ENCODE measurements around the gene ZNF777.
"Not testable (repeated sequence)": the region's sequence is repeated elsewhere in the genome, so short reads cannot be mapped to it uniquely, and the experiment has no call there.

The ZNF777 gene

DNA sequence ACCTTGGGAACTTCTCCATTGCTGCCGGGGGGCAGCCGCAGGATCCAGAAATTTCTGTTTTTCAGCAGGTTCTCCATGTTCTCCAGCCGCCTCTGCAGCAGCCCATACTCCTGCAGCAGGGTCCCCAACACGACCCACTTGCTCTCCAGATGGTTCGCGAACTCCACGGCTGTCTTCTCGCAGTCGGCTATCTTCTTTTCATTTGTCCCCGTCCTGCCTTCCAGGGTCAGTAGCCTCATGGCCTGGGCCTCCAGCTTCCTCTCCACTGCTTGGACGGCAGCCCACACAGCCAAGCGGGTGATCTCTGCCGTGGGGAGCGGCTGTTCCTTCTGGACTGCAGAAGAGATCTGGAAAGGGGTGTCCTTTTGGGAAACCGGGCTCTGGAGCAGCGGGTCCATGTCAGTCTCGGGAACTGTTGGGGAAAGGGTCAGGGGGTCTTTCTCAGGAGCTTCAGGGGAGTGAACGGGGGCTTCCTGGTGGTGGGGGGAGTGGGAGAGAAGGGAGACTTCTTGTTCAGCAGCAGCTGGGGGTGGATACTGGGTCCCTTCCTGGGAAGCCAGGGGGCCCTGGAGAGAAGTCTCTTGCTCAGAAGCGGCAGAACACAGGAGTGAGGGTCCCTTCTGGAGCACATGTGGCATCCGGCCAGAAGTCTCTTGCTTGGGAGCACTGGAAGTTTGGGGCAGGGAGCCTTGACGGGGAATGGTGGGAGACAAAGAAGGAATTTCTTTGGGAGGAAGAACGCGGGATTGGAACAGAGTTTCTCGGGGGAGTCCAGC, 5.5 kb downstream of the ZNF777 start:
- DNase-seq, result no peak

DNA sequence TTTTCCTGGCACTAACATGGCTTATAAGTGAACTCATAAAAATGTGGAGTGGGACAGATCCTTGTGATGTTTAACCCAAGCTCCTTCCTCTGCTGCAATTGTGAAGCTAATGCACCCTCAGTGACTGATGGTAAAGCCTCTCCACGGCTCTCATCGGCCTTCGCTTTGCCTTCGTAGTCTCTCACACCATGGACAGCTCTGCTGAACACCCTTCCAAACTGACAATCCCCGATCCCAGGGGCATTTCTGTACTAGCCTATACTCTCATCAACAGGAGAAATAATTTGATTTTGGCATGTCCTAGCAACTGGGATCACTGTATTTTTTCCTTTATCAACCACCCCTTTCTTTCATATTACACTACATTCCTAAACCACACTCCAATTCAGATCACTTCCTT, 6.1 kb downstream of the ZNF777 start:
- DNase-seq, result no peak

DNA sequence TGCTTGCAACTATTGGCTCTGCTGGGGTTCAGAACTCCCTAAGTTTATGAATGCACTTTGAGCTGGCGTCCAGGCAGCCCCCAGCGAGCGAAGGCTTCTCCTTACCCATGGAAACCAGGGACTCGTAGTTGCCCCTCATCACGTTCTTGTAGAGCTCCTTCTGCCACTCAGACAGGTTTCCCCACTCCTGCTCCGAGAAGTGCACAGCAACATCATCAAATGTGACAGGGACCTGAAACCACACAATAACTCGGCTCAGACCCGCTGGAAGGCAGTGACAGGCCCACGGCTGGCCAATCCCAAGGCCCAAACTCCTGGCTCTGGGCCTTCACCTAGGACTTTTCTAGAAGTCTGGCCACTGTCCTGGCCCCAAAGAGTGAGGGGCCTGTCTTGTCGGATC, 6.9 kb downstream of the ZNF777 start:
- DNase-seq, result no peak

DNA sequence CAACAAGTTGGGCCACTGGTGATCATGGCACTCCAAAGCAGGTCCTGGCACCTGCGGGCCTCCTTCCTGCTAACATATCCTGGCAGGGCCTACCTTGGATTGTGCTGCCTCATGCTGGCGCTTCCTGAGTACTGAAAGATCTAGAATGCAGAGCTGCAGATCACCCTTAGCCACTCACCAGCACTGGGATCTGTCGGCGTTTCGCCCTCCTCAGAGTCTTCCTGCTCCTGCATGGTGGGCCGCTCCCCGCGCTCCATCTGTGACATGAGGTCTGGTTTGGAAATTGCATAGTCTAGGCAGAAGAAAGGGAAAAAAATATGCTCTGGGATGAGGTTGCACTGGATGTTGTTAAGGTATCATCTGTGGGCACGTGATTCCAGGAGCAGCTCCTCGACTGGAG, 10.0 kb downstream of the ZNF777 start:
- DNase-seq, result no peak

DNA sequence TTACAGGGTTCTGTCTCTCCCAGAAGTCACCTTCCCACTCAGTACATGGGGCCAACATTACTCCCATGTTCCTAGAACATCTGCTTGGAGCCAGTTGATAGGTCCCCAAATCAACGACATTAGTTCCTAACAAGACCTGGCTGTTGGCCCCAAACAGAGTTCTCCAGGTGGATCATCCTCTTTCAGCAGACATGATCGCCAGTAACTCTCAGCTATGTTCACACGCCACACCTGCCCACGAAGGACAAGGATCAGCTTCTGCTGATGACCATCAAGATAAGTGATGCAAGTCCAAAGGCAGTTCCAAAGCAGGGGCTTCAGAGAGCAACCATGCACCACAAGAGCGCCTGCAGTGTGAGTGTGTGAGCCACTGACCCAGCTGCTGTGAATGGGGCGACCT, 11.0 kb downstream of the ZNF777 start:
- no peak for DNase-seq

DNA sequence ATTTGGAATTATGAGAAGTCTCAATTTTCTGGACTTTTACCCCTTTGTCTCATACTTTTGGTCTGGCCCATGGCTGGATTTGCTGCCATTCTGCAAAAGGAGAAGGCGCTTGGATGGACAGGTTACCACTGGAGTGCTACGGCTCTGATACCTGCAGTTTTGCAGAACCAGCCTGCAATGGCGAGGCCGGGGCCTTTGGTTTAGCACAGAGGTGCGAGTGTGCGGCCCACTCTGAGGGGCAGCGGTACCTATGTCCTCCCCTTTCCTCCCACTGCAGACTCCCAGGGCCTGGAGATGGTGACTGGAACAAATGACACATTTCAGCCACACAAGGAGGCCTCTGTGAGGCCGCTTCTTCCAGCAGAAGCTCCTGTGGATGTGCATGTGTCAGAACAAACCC, 11.9 kb downstream of the ZNF777 start:
- DNase-seq, result no peak

DNA sequence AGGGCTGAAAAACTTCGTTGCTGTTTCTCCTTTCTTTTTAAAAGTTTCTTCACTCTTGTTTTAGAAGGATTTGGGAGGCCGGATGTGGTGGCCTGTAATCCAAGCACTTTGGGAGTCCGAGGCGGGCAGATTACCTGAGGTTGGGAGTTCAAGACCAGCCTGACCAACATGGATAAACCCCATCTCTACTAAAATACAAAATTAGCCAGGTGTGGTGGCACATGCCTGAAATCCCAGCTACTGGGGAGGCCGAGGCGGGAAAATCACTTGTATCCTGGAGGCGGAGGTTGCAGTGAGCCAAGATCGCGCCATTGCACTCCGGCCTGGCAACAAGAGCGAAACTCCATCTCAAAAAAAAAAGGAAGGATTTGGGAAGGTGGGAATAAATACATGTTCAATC, 14.8 kb downstream of the ZNF777 start:
- not testable (repeated sequence) for DNase-seq

DNA sequence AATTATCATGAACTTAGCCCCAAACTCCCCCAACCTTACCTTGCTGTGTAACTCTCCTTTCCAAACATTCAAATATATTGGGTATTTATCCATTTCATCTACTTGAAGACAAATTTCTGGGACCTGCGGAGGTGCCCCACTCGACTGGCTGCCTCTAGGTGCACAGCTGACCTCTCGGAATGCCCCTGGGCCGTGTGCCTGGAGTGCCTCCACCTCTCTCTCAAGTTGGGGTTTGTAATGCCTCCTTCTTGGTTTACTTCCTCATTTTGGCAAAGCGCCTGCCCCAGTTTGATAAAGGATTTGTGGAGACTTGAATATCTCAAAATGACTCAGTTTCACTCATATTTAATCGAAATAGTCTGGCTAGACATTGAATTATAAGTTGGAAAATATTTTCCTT, 16.6 kb downstream of the ZNF777 start:
- no peak for DNase-seq

DNA sequence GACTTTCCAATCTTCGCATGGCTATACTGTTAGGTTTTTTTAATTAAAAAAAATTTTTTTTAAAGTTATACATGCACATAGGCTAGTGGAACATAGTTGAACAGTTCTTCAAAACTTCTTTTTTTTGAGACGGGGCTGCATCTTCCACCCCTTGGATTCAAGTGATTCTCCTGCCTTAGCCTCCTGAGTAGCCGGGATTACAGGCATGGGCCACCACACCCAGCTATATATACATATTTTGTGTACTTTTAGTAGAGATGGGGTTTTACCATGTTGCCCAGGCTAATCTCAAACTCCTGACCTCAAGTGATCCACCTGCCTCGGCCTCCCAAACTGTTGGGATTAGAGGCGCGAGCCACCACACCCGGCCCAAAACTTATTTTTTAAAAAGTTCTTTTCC, 17.3 kb downstream of the ZNF777 start:
- DNase-seq, result no peak

DNA sequence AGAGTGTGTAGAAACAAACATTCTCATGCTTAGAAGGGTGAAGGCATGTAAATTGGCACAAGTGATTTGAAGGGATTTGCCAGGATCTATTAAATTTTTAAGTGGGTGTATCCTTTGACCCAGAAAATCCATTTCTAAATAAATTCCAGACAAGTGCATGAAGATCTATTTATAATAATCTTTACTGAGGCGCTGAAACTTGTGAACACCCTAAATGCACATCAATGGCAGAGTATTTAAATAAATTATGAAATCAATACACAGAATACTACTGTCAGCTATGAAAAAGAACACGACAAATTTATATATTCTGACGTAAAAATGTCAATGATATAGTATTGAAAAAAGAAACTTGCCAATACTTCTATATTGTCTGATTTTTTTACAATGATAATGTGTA, 17.9 kb downstream of the ZNF777 start:
- DNase-seq, result no peak

DNA sequence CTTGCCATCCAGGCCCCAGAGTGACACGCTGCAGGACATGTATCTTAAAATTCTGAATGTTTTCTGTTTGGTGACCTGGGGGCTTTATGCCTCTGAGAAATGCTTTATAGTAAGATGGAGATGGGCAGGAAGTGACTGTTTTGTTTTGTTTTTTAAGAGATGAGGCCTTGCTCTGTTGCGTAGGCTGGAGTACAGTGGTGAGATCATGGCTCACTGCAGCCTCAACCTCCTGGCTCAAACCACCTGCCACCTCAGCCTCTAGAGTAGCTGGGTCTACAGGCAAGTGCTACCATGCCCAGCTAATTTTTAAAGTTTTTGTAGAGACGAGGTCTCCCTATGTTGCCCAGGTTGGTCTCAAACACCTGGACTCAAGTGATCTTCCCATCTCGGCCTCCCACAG, 20.6 kb downstream of the ZNF777 start:
- DNase-seq, result no peak

DNA sequence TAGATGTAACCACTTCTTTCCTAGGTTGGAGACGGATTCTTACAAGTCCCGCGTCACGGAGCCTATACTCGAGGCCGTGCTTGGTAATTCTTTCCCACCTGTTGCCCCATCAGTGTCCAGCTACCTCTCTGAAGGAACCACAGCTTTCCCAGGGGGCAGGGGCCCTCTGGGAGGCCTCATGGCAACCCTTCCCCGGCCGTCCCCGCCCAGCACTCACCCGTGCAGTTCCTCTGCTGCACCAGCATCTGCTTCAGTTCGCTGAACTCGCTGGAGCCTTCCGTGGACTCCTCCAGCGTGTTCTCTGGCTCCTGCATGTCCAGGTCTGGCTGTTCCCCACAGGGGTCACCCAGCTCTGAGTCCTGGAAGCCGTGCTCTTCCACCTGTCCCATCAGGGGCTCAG, 24.5 kb downstream of the ZNF777 start:
- DNase-seq, result no peak

DNA sequence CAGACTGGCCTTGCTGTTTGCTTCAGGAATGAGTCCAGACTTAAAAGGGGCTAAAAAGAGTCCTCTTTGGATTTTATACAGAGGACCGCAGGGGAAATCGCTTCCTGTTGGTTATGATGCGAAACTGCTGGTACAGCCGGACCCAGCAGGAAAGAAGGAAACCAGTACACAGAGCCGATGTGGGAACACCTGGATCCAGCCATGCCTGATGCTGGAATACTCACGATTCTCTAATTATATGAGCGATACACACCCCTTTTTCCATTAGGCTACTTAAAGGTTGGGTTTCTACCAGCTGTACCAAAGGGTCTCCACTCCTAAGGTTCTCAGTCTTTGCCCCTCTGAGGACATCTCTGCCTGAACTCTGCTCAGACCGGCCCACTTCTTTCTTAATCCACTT, 27.7 kb downstream of the ZNF777 start:
- DNase-seq, result no peak

DNA sequence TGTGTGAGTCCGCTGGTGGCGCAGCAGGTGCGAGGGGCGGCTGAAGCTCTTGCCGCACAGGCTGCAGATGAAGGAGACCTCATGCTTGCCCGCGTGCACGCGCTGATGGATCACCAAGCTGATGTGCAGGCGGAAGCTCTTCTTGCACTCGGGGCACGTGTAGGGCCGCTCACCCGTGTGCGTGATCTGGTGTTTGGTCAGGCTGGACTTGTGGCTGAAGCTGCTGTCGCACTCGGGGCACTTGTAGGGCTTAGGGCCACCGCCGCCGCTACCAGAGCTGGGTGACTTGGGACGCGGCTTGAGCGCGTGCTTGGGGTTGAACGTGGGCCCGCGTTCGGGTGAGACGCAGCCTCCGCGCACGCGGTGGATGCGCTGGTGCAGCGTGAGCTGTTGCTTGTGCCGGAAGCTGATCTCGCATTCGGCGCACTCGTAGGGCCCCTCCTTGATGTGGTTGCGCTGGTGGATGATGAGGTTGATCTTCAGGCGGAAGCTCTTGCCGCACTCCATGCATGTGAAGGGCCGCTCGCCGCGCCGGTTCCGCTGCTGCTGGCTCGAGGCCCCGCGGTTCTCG, 28.7 kb downstream of the ZNF777 start:
- no peak for DNase-seq

DNA sequence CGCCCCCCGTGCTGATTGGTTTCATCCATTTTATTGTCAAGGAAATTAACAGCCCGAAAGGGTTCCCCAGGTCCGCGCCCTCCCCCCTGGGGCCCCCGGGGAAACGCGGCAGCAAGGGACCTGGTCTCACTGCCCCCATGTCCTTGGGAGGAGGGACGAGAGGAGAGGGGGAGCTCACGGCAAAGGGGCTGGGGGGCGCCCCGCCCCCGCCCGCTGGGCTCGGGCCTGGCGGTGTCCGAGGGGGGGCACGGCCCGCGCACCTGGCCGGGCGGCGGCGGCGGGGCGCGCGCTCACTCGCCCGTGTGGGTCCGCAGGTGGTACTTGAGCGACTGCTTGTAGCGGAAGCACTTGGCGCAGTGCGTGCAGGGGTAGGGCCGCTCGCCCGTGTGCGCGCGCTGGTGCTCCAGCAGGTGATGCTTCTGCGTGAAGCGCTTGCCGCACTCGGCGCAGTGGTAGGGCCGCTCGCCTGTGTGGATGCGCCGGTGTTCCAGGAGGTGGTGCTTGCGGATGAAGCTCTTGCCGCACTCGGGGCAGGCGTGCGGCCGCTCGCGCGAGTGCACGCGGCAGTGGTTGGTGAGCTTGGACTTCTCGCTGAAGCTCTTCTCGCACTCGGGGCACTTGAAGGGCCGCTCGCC, 29.3 kb downstream of the ZNF777 start:
- no peak for DNase-seq

DNA sequence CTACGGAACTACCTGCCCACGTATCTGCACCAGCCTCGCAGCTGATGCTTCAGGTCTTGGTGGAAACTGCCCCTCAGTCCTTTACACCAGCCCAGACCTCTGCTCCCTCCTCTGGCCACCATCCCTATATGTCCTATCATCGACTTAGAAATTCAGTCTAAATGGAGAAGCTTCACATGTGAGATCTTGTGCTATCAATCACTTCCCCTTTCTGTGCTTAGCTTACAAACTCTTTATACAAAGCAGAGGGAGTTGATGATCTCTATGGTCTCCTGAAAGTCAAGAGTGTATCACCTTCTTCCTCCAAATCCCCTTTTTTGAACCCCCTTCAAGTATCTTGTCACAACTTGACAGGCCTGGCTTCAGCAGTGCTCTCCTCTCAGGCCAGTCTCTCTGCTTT, 30.7 kb downstream of the ZNF777 start:
- DNase-seq, result no peak

DNA sequence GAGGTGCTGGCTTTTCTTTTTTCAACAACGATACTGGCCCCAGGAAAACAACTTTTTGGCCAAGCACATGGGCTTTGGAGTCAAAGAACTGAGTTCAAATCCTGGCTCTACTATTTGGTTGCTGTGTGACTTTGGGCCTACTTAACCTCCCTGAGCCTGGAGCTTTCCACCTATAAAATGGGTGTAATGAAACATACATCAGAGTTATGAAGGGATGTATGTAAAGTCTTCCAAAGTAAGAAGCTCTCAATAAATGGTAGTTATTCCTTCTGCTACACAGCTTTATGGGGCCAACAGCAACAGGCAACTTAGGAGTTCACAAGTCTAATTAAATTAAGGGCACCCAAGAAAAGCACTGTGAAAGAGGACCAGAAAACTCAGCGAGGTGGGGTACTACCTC, 33.0 kb downstream of the ZNF777 start:
- DNase-seq, result no peak

DNA sequence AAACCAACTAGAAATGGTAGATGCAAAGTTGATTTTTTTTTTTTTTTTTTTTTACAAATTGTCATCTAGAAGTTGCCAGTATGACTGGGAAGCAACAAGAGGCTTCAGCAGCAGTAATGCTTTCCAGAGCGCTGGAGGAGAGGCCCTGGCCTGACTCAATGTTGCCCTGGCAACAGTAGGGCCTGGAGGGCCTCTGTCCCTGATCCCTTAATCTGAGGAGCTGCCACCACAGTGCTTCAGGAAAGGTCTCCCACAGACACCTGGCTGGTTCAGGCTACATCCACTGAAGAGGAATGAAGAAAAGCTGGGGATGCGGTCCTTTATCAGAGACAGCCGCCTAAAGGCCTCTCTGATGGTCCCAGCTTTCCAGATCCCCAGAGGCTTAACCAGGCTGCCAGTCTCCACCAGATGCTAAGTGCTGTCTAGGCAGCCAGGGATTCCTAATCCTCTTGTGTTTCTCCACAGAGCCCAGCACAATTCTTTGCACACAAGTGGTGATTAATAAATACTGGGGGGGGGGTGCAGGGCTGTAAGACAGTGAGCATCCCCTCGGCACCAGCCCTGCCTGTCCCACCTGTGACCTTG, 33.7 kb downstream of the ZNF777 start:
- DNase-seq, result peak in 1 of 58 donors; percentile 9

DNA sequence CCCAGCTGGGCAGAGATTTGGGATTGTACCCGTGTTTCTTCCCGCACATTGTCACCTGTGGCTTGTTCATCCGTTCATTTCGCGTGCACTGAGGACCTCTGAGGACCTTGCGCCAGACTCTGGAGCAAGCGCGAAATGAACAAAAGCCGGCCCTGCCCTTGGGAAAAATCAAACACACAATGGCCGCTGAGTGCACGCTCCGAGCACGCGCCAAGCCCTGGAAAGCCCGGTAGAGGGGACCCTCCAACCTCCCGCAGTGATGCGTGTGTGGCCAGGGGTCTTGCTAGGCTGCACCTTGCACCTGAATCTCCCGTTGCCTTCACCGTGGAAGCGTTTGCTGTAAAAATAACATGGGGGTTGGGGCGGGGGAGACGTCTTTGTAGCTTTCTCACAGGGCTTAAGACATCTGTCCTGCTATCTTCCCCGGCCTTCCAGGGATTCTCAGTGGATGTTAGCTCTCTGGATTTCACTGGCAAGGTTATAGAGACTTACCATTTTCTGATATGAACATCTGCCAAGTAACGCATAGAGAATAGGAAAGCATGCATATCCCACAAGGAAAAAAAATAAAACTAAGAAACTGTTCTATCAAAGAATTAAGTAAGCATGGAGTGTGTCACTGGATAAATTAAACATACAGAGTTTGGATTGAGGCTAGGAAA, 37.3 kb downstream of the ZNF777 start:
- no peak for DNase-seq

DNA sequence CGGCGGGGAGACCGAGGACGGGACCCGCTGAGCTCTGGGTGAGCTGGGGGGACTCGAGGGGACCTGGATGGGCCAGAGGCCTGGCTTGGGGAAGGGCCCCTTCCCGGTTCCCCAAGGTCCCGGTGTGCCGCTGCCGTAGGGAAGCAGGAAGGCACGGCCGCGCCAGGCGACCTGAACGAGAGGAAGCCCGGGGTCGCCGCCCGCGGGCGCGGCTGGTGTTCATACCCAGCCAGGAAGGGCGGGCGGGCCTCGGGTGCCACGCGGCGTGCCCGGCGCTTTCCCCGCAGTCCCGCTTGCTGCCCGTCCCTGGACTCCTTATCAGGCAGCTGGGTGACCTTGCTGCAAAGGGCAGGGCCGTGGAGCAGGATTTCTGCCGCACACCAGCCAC, 38.0 kb downstream of the ZNF777 start:
- no peak for DNase-seq

DNA sequence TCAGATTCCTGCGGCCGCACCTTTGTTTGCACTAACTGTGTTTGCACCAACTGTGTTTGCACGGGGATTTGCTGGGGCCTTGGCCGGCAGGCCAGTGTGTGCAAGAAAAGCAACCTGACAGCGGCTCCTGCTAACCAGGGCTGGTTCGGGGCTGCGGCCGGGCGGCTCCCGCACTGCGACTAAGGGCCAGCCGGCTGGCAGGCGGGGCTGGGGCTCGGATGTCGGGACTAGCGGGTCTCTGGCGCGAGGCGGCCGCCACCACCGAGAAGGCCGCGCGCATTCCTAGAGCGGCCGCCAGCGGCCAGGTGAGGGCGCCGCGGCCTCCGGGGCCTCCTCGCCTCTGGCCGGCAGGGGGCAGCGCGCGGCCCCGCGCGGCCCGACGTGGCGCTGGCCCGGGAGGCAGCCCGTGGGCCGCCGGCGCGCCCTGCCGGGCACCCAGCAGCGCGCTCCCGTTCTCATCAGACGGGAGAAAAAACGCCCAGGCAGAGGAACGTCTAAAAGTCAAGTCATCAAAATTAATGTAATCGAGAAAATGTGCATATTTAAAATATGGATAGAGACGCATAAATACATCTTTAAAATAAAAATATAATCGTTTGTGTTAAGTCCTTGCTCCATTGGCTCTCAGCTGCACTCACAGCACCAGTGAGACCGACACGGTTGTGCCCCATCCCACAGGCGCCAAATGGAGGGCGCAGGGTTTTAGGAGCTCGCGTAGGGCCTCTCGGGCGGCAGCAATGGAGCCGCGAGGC, 38.5 kb downstream of the ZNF777 start:
- DNase-seq, result peak in 17 of 58 donors; percentile 10 to 37 (median 24)

All from anterior cingulate cortex (tissue), 58 donors.